K562 (cell line): ENCODE data around the gene ROBO1.

ENCODE experiments used
- JUND ChIP-seq, 2 experiments: IDR thresholded peaks; 2 replicates in 1 of 2; 3 replicates in 1 of 2; pipeline ENCODE4 v1.6.1; 2011; ENCODE audit warnings: borderline replicate concordance in 2 of 2, low read depth in 2 of 2, low read length in 2 of 2, improper control_type of control experiment in 1 of 2, missing biosample characterization in 1 of 2, missing genetic modification characterization in 1 of 2, missing genetic modification reagents in 1 of 2
- KAT8 ChIP-seq: fragments of 450-650 bp; IDR thresholded peaks from 2 replicates; pipeline ENCODE4 v1.6.1; 2016; ENCODE audit warnings: low read depth, mild to moderate bottlenecking
- NFXL1 ChIP-seq: fragments of 450-650 bp; formaldehyde crosslinking; IDR thresholded peaks from 2 replicates; pipeline ENCODE4 v1.4.0; 2021; ENCODE audit warnings: mild to moderate bottlenecking
- POLR2A ChIP-seq: fragments of 450-650 bp; conservative IDR thresholded peaks from 2 replicates; pipeline ENCODE4 v1.6.1; 2016
- SMC3 ChIP-seq: conservative IDR thresholded peaks from 2 replicates; pipeline ENCODE4 v1.6.1; 2011; ENCODE audit warnings: low read depth, low read length, improper control_type of control experiment; ENCODE audit not compliant: insufficient read depth
- TBP ChIP-seq: optimal IDR thresholded peaks from 2 replicates; pipeline ENCODE3; 2011; ENCODE audit warnings: low read depth, low read length, improper control_type of control experiment
- TCFL5 ChIP-seq: fragments of 250-450 bp; sonication (Bioruptor Pico); conservative IDR thresholded peaks from 2 replicates; pipeline ENCODE4 v1.6.1; 2021; ENCODE audit warnings: mild to moderate bottlenecking, moderate library complexity, matching md5 sums
- TEAD2 ChIP-seq: fragments of 450-650 bp; IDR thresholded peaks from 2 replicates; pipeline ENCODE4 v1.6.1; 2016; ENCODE audit warnings: missing genetic modification characterization, control low read depth, missing compliant biosample characterization
- XRCC5 ChIP-seq: fragments of 200-400 bp; formaldehyde crosslinking; IDR thresholded peaks from 2 replicates; pipeline ENCODE4 v1.6.1; 2017; ENCODE audit warnings: low read depth, mild to moderate bottlenecking, low read length
- YBX1 ChIP-seq: fragments of 450-650 bp; IDR thresholded peaks from 2 replicates; pipeline ENCODE4 v1.7.1; 2016; ENCODE audit warnings: mild to moderate bottlenecking
- ZSCAN29 ChIP-seq: fragments of 450-650 bp; IDR thresholded peaks from 2 replicates; pipeline ENCODE4 v1.6.1; 2017
- TF ChIP-seq, protein P1 (sequence below), 3 experiments: IDR thresholded peaks in 2 of 3; conservative IDR thresholded peaks in 1 of 3; 2 replicates each; pipeline ENCODE4 v1.5.1; 2011 to 2012; ENCODE audit warnings: low read length in 3 of 3, mild to moderate bottlenecking in 3 of 3, control low read depth in 2 of 3, improper control_type of control experiment in 1 of 3, inconsistent platforms in 1 of 3, low read depth in 1 of 3, mixed read lengths in 1 of 3, moderate library complexity in 1 of 3; ENCODE audit not compliant: insufficient read depth in 2 of 3
- TF ChIP-seq, protein P2 (sequence below), 2 experiments: fragments of 450-650 bp; formaldehyde crosslinking in 1 of 2; IDR thresholded peaks; 2 replicates each; pipeline versions ENCODE4 v1.4.0 to v1.6.1; 2014 to 2020; ENCODE audit warnings: mild to moderate bottlenecking in 2 of 2, borderline replicate concordance in 1 of 2, low read depth in 1 of 2

DNA sequence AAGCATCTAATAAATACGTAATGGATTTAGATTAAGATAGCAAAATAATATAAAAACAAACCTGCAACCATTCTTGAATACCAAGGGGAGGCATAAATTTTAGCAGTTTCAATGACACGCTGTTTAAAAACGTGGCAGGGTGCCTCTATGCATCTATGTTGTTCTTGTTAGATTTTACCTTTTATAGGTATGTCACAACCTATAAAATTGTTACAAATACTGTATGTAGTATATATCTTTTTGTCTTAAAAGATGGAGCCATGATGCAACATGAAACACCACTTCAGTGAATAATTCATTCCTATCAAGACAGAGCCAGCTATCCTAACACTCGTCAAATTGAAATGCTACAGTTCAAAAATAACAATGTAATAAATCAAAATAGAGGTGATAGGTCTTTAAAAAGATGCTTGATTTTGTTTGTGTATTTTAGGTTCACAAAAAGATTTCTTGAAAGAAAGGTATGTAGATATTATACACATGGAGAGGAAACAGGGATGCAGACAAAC is 1059.2 kb downstream of the ROBO1 start:
- TF ChIP-seq POLR2A (no peak), JUND (IDR thresholded peaks at IDR 0.05; ENCODE audit: borderline replicate concordance, low read depth, low read length) (no peak), JUND (tag; IDR thresholded peaks at IDR 0.05; ENCODE audit: borderline replicate concordance, low read depth, low read length) (no peak), TCFL5 (CRISPR knock-in tag) (no peak), TEAD2 (tag) (no peak), TBP (no peak), XRCC5 (no peak), NFXL1 (CRISPR knock-in tag) (no peak), KAT8 (no peak), YBX1 (no peak), SMC3 (no peak), ZSCAN29 (no peak)
- TF ChIP-seq, protein P1, sequence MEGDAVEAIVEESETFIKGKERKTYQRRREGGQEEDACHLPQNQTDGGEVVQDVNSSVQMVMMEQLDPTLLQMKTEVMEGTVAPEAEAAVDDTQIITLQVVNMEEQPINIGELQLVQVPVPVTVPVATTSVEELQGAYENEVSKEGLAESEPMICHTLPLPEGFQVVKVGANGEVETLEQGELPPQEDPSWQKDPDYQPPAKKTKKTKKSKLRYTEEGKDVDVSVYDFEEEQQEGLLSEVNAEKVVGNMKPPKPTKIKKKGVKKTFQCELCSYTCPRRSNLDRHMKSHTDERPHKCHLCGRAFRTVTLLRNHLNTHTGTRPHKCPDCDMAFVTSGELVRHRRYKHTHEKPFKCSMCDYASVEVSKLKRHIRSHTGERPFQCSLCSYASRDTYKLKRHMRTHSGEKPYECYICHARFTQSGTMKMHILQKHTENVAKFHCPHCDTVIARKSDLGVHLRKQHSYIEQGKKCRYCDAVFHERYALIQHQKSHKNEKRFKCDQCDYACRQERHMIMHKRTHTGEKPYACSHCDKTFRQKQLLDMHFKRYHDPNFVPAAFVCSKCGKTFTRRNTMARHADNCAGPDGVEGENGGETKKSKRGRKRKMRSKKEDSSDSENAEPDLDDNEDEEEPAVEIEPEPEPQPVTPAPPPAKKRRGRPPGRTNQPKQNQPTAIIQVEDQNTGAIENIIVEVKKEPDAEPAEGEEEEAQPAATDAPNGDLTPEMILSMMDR (IDR thresholded peaks at IDR 0.05 in 2 of 3, conservative IDR thresholded peaks at IDR 0.05 in 1 of 3; ENCODE audit: insufficient read depth in 2 of 3, low read depth in 1 of 3, low read length in 3 of 3): no peak
- TF ChIP-seq, protein P2, sequence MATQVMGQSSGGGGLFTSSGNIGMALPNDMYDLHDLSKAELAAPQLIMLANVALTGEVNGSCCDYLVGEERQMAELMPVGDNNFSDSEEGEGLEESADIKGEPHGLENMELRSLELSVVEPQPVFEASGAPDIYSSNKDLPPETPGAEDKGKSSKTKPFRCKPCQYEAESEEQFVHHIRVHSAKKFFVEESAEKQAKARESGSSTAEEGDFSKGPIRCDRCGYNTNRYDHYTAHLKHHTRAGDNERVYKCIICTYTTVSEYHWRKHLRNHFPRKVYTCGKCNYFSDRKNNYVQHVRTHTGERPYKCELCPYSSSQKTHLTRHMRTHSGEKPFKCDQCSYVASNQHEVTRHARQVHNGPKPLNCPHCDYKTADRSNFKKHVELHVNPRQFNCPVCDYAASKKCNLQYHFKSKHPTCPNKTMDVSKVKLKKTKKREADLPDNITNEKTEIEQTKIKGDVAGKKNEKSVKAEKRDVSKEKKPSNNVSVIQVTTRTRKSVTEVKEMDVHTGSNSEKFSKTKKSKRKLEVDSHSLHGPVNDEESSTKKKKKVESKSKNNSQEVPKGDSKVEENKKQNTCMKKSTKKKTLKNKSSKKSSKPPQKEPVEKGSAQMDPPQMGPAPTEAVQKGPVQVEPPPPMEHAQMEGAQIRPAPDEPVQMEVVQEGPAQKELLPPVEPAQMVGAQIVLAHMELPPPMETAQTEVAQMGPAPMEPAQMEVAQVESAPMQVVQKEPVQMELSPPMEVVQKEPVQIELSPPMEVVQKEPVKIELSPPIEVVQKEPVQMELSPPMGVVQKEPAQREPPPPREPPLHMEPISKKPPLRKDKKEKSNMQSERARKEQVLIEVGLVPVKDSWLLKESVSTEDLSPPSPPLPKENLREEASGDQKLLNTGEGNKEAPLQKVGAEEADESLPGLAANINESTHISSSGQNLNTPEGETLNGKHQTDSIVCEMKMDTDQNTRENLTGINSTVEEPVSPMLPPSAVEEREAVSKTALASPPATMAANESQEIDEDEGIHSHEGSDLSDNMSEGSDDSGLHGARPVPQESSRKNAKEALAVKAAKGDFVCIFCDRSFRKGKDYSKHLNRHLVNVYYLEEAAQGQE (IDR thresholded peaks at IDR 0.05; ENCODE audit: borderline replicate concordance): no peak
- TF ChIP-seq, protein P2 (CRISPR knock-in tag; IDR thresholded peaks at IDR 0.05; ENCODE audit: low read depth): no peak
